C4-2B (cell line): ENCODE data around the gene MAST4.

ENCODE experiments used
- CTCF ChIP-seq: fragments of 450-650 bp; conservative IDR thresholded peaks from 2 replicates; pipeline ENCODE4 v1.5.1; 2017; ENCODE audit warnings: mild to moderate bottlenecking
- ZFX ChIP-seq: fragments of 450-650 bp; IDR thresholded peaks from 2 replicates; pipeline ENCODE4 v1.6.1; 2017

- TF ChIP-seq CTCF = no peak
- TF ChIP-seq ZFX = no peak
These were observed 385.3 kb downstream of the MAST4 start for GRCh38 chr5:66981266-66982055.
